ENCODE results near the gene PODXL2.

- TF ChIP-seq, protein P1, sequence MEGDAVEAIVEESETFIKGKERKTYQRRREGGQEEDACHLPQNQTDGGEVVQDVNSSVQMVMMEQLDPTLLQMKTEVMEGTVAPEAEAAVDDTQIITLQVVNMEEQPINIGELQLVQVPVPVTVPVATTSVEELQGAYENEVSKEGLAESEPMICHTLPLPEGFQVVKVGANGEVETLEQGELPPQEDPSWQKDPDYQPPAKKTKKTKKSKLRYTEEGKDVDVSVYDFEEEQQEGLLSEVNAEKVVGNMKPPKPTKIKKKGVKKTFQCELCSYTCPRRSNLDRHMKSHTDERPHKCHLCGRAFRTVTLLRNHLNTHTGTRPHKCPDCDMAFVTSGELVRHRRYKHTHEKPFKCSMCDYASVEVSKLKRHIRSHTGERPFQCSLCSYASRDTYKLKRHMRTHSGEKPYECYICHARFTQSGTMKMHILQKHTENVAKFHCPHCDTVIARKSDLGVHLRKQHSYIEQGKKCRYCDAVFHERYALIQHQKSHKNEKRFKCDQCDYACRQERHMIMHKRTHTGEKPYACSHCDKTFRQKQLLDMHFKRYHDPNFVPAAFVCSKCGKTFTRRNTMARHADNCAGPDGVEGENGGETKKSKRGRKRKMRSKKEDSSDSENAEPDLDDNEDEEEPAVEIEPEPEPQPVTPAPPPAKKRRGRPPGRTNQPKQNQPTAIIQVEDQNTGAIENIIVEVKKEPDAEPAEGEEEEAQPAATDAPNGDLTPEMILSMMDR (IDR thresholded peaks at IDR 0.05 in 2 of 3, conservative IDR thresholded peaks at IDR 0.05 in 1 of 3; ENCODE audit: borderline replicate concordance in 1 of 3, insufficient read depth in 1 of 3, low read depth in 2 of 3, low read length in 2 of 3) = no peak
- no peak for TF ChIP-seq EZH2 (IDR thresholded peaks at IDR 0.05)
- TF ChIP-seq POLR2A (IDR thresholded peaks at IDR 0.05; ENCODE audit: borderline replicate concordance, extremely low read depth, insufficient read depth, insufficient read length) = no peak
- TF ChIP-seq SP1 (IDR thresholded peaks at IDR 0.05; ENCODE audit: low read depth) = no peak
- no peak for TF ChIP-seq EZH2phosphoT487 (IDR thresholded peaks at IDR 0.05; ENCODE audit: borderline replicate concordance)
- no peak for TF ChIP-seq EGR1 (IDR thresholded peaks at IDR 0.05; ENCODE audit: low read depth)
- TF ChIP-seq POLR2AphosphoS5 (IDR thresholded peaks at IDR 0.05; ENCODE audit: low read depth, low read length) = no peak
- TF ChIP-seq CBX3 (IDR thresholded peaks at IDR 0.05; ENCODE audit: low read depth) = no peak
- no peak for TF ChIP-seq ZNF274 (IDR thresholded peaks at IDR 0.05; ENCODE audit: low read depth, low read length)
- TF ChIP-seq SIN3A (IDR thresholded peaks at IDR 0.05; ENCODE audit: low read depth) = no peak
- no peak for TF ChIP-seq ZBTB33 (IDR thresholded peaks at IDR 0.05; ENCODE audit: extremely low read depth, insufficient replicate concordance, low read length)
- no peak for TF ChIP-seq RAD21 (IDR thresholded peaks at IDR 0.05; ENCODE audit: low read depth)
- no peak for TF ChIP-seq CEBPB (IDR thresholded peaks at IDR 0.05; ENCODE audit: low read depth)
Observed at GRCh38 chr3:127674101-127674721, 45.2 kb downstream of the PODXL2 start.
